GM21786 (cell line): Measurements from ENCODE around the gene ZBTB46.
"Not testable (repeated sequence)": the region's sequence is repeated elsewhere in the genome, so short reads cannot be mapped to it uniquely, and the experiment has no call there.

Experiments used
- ATAC-seq: cut with Tn5 transposase; IDR thresholded peaks from one replicate; pipeline ENCODE4 v1.9.1; 2021; ENCODE audit not compliant: unreplicated experiment

The ZBTB46 gene

GRCh38 chr20:63819224-63819921, 11.7 kb downstream of the ZBTB46 start:
- ATAC-seq = no peak

- ATAC-seq = no peak
Measured at GRCh38 chr20:63815615-63816253, 15.3 kb downstream of the ZBTB46 start.

GRCh38 chr20:63814891-63815614, 16.0 kb downstream of the ZBTB46 start:
- ATAC-seq = no peak

- ATAC-seq = no peak
Measured at GRCh38 chr20:63811491-63811875, 19.6 kb downstream of the ZBTB46 start.

- ATAC-seq = no peak
Measured at GRCh38 chr20:63810730-63811490, 20.2 kb downstream of the ZBTB46 start.

GRCh38 chr20:63809856-63810255, 21.2 kb downstream of the ZBTB46 start:
- ATAC-seq = no peak

GRCh38 chr20:63808964-63809674, 21.9 kb downstream of the ZBTB46 start:
- ATAC-seq = no peak

- no peak for ATAC-seq
Measured at GRCh38 chr20:63808145-63808724, 22.8 kb downstream of the ZBTB46 start.

GRCh38 chr20:63807654-63808053, 23.4 kb downstream of the ZBTB46 start:
- ATAC-seq = no peak

- no peak for ATAC-seq
Measured at GRCh38 chr20:63804308-63804636, 26.8 kb downstream of the ZBTB46 start.

- ATAC-seq = no peak
Measured at GRCh38 chr20:63802469-63803240, 28.4 kb downstream of the ZBTB46 start.

- not testable (repeated sequence) for ATAC-seq
Measured at GRCh38 chr20:63801174-63801573, 29.9 kb downstream of the ZBTB46 start.

- ATAC-seq = not testable (repeated sequence)
Measured at GRCh38 chr20:63800411-63800810, 30.7 kb downstream of the ZBTB46 start.

GRCh38 chr20:63799127-63799526, 31.9 kb downstream of the ZBTB46 start:
- ATAC-seq = not testable (repeated sequence)

GRCh38 chr20:63797175-63797574, 33.9 kb downstream of the ZBTB46 start:
- not testable (repeated sequence) for ATAC-seq

GRCh38 chr20:63795178-63795830, 35.8 kb downstream of the ZBTB46 start:
- no peak for ATAC-seq

GRCh38 chr20:63794614-63795013, 36.5 kb downstream of the ZBTB46 start:
- ATAC-seq = no peak

GRCh38 chr20:63792866-63793265, 38.2 kb downstream of the ZBTB46 start:
- ATAC-seq = no peak

- ATAC-seq = no peak
Measured at GRCh38 chr20:63791497-63792156, 39.4 kb downstream of the ZBTB46 start.
